ENCODE measurements around the gene HADH.

- TF ChIP-seq, protein P1, sequence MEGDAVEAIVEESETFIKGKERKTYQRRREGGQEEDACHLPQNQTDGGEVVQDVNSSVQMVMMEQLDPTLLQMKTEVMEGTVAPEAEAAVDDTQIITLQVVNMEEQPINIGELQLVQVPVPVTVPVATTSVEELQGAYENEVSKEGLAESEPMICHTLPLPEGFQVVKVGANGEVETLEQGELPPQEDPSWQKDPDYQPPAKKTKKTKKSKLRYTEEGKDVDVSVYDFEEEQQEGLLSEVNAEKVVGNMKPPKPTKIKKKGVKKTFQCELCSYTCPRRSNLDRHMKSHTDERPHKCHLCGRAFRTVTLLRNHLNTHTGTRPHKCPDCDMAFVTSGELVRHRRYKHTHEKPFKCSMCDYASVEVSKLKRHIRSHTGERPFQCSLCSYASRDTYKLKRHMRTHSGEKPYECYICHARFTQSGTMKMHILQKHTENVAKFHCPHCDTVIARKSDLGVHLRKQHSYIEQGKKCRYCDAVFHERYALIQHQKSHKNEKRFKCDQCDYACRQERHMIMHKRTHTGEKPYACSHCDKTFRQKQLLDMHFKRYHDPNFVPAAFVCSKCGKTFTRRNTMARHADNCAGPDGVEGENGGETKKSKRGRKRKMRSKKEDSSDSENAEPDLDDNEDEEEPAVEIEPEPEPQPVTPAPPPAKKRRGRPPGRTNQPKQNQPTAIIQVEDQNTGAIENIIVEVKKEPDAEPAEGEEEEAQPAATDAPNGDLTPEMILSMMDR (IDR thresholded peaks at IDR 0.05; ENCODE audit: low read length) = no peak
- no peak for TF ChIP-seq EZH2 (IDR thresholded peaks at IDR 0.05; ENCODE audit: borderline replicate concordance, low read length)
Measured at GRCh38 chr4:107951551-107951950, 38.1 kb upstream of the HADH start.
